NT2/D1 (cell line): ENCODE measurements around the gene HELZ2.

Experiments used
- SUZ12 ChIP-seq: IDR thresholded peaks from 2 replicates; pipeline ENCODE4 v1.6.1; 2011; ENCODE audit not compliant: insufficient read length, insufficient read depth; ENCODE audit errors: extremely low read depth
- YY1 ChIP-seq: IDR thresholded peaks from 2 replicates; pipeline ENCODE4 v1.6.1; 2011; ENCODE audit not compliant: insufficient read length, insufficient read depth

DNA sequence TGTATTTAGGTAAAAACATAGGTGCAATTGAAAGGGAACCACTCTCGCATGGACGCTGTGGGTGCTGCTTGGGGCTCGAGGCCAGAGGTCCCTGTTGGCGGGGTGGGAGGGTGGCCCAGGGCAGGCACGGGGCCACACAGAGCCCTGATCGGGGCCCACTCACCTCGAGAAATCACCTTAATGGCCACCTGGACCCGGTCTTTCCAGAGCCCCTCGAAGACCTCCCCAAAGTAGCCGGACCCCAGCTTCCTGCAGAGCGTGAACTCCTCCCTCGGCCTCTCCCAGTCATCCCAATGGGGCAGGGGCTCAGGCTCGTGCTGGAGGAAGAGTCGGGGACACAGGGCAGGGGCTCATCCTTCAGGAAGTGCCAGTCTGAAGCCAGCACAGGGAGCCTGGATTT lies 40.7 kb downstream of the HELZ2 start:
- TF ChIP-seq SUZ12 (no peak), YY1 (no peak)
